MV-4-11 (cell line): Measurements from ENCODE around the gene KANTR.

ENCODE experiments used
- DNase-seq: peaks from one replicate; lab custom pipeline; 2025; lab: John Stamatoyannopoulos, UW

KANTR gene

DNA sequence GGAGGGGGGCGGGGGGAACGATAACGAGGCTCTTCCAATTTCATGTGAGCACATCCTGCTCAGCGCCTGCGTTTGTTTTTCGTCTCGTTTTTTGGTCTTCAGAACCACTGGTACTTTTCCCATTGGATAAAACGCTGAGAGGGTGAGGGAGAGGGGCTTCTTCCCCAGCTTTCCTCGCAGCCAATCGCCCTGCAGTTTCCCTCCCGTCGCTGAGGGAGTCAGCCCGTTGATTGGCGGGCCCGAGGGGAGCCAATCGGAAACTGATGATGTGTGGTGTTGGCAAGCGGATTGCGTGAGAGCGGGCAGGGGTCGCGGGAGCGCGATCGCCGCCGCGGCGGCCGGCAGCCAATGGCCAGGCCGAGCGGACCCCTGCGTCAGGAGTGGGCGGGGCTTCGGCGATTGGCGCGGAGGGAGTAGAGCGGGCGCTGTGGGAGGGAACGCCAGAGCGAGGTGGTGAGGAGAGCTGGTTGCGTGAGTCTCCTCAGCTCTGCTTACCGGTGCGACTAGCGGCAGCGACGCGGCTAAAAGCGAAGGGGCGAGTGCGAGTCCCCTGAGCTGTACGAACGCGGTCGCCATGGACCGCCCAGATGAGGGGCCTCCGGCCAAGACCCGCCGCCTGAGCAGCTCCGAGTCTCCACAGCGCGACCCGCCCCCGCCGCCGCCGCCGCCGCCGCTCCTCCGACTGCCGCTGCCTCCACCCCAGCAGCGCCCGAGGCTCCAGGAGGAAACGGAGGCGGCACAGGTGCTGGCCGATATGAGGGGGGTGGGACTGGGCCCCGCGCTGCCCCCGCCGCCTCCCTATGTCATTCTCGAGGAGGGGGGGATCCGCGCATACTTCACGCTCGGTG is 11.8 kb upstream of the KANTR start, which contains the start of gene TSPYL2:
Gene TSPYL2, plus strand, starts transcription at position 443 of the 848 bp plus-strand sequence. Its CDS starts 132 bp downstream, at position 575.
- DNase-seq = peak; percentile 88

DNA sequence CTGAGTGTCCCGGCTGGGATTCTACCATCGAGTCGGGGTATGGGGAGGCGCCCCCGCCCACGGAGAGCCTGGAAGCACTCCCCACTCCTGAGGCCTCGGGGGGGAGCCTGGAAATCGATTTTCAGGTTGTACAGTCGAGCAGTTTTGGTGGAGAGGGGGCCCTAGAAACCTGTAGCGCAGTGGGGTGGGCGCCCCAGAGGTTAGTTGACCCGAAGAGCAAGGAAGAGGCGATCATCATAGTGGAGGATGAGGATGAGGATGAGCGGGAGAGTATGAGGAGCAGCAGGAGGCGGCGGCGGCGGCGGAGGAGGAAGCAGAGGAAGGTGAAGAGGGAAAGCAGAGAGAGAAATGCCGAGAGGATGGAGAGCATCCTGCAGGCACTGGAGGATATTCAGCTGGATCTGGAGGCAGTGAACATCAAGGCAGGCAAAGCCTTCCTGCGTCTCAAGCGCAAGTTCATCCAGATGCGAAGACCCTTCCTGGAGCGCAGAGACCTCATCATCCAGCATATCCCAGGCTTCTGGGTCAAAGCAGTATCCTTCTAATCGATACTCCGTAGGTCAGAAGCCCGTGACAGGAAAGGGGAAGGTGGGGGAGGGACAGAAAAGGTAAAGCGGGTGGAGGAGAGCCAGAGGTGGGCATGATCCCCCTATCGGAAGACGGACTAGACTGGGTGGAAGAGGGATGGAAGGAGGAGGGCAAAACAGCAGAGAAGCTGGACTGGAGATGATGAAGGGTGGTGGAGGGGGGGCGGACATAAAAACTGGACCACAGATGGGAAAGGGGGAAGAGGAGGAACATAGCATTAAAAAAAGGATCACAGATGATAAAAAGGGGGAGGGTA is 10.9 kb upstream of the KANTR start:
- DNase-seq = no peak

DNA sequence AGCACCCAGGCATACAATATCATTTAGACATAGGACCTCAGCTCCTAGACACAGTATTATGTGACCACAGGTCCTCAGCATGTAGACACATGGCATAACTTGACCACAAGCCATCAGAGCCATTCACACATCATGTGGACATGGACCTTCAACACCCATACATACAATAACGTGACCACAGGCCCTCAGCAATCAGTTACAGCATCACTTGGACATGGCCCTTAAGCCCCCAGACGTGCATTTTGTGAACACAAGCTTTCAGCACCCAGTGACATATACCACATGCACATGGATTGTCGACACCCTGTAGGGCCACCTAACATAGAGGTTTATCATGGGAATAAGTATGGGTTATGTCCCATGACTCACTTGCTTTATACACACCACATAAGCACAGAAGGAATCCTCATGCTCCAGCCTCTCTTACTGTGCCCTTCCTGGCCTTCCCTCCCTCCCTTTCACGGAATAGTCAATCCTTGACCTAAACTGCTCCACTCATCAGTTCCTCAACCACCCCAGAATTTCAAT is 9.8 kb upstream of the KANTR start:
- no peak for DNase-seq

DNA sequence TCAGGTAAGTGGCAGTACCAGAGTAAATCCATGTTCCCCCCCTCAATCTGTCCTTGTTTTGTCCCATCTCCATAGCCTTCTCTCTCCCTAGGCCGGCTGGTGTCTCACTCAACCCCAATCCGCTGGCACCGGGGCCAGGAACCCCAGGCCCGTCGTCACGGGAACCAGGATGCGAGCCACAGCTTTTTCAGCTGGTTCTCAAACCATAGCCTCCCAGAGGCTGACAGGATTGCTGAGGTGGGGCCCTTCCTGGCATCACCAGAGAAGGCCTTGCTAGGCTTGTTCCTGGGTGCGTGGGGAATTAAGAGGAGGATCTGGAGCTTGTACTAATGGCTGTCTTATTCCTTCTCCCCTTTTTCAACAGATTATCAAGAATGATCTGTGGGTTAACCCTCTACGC is 9.1 kb upstream of the KANTR start:
- DNase-seq = no peak

DNA sequence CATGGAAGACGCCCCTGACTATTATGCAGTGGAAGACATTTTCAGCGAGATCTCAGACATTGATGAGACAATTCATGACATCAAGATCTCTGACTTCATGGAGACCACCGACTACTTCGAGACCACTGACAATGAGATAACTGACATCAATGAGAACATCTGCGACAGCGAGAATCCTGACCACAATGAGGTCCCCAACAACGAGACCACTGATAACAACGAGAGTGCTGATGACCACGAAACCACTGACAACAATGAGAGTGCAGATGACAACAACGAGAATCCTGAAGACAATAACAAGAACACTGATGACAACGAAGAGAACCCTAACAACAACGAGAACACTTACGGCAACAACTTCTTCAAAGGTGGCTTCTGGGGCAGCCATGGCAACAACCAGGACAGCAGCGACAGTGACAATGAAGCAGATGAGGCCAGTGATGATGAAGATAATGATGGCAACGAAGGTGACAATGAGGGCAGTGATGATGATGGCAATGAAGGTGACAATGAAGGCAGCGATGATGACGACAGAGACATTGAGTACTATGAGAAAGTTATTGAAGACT is 8.2 kb upstream of the KANTR start:
- DNase-seq = no peak

DNA sequence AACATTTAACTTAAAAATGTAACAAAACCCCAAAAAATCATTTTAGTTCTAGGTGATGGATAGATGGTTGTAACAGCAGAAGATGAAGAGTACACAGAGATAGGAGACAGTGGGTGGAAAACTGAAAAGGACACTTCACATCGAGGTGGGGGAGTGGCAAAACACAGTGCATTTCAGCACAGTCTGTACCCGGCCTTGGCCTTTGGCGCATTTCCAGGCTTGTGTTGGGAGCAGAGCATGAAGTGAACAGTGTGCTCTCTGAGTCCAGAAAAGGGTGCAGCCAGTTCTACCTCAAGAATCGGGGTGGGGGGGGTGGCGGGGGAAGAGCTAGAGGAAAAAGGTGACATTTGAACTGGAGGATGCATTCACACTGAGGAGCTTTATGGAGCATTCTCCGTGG is 7.5 kb upstream of the KANTR start:
- no peak for DNase-seq

DNA sequence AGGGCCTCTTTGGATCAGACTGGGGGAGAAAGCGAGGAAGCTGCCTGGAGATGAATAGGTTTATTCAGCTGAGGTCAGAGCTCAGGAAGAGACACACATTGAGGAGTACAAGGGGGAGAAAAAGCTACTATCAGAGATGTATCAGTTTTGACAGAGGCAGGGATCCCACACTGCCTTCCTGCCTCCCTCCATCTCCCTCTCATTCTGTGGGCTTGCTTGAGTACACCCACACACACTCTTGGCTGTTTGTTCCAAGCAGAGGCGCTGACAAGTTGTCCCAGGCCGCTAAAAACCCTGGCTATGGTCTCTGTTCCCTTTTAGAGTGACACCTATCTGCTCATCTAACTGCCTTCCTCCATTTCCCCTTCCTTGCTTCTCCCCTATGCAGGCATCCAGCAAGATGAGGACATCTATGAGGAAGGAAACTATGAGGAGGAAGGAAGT is 6.5 kb upstream of the KANTR start:
- peak; percentile 1 for DNase-seq

DNA sequence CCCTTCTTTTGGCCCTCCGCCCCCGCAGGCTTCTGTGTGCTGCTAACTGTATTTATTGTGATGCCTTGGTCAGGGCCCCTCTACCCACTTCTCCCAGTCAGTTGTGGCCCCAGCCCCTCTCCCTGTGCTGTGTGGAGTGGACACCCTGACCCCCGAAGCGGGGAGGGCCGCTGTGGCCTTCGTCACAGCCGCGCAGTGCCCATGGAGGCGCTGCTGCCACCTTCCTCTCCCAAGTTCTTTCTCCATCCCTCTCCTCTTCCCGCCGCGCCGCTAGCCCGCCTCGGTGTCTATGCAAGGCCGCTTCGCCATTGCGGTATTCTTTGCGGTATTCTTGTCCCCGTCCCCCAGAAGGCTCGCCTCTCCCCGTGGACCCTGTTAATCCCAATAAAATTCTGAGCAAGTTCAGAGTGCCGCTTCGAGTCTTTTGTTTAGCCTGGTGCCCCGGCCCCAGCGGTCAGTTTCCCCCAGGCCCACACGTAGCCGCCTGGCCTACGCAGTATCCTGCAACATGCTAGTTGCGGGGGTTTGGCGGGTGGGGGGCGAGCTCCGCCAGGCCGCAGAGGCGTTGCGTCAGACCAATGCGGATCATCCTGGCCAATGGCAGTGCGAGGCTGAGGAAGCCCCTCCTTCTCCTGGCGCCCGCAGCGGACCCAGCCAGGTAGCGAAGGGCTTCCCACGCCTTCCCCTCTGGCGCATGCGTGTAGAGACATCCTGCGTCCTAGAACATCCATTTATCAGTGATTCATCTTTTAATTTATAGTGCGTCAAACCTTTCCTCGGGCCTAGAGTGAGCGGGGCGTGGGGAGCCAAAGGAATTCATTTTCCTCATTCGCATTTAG is 5.6 kb upstream of the KANTR start:
- no peak for DNase-seq

DNA sequence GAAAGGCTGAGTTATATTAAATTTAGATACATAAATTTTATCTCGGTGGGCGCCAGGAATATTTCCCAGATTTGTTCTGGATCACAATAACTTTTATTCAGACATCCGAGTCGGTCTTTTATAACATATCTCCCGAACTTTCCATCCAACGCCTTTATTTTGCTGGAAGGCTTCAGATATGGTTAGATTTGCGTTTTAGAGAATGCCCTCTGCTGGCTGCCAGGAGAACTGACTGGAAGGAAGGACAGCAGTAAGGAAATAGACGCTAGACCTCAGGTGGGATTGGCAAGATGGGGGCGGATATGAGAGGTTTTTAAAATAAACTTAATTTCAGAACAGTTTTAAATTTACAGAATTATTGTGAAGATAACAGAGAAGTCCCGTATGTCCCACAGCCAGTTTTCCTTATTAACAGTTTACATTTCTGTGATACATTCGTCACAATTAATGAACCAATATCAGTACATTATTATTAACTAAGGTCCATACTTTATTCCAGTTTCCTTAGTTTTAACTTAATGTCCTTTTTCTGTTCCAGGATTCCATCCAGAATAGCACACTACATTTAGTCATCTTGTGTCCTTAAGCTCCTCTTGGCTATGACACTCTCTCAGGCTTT is 4.6 kb upstream of the KANTR start:
- peak; percentile 26 for DNase-seq

DNA sequence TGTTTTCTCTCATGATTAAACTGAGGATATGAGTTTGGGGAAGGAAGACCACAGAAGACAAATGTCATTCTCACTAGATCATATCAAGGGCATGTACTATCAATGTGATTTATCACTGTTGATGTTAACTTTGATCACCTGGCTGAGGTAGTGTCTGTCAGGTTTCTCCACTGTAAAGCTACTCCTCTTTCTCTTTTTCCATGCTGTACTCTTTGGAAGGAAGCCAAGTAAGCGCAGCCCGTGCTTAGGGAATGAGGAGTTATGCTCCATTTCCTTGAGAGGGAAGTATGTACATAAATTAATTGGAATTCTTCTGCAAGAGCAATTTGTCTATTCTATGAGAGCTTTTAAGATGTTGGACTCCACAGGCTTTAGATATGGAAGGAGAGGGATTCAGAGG is 4.0 kb upstream of the KANTR start:
- DNase-seq = no peak

DNA sequence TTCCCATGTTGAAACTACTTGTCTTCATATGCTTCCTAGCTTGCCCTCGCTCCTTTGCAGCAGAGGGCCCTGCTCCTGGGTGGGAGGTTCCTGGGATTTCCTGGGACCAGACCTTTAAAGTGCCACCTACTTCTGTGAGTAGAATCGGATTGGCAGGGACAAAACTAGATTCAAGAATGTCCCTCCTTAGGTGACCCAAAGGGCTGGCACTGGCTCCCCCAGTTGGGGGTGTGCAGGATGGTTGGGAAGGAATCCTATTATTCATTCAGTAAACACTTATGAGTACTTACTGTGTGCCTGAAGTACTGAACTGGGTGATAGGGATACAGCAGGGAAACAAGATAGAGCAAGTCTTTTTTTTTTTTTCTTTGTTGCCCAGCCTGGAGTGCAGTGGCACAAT is 2.6 kb upstream of the KANTR start:
- DNase-seq = no peak

DNA sequence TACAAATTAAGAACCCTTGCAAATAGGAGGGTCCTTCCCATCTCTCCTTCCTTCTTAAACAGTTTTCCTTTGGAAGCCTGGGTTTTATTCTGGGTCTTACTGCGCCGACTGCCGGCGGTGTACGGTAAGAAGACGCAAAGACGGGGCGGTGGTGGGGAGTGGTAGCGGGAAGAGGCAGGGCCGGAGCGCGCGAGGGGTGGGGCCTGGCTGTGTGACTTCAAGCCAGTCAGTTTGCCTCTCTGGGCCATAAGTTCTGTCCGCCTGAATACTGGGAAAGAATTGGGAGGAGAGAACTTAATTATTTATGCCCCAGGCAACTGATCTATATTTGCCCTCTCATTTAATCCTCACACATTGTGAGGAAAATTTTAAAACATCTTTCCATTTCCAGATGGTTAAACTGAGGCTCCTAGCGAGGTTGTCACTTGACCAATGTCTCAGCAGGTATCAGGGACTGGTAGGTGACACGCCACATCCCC is 726 bp upstream of the KANTR start:
- DNase-seq = peak; percentile 60

DNA sequence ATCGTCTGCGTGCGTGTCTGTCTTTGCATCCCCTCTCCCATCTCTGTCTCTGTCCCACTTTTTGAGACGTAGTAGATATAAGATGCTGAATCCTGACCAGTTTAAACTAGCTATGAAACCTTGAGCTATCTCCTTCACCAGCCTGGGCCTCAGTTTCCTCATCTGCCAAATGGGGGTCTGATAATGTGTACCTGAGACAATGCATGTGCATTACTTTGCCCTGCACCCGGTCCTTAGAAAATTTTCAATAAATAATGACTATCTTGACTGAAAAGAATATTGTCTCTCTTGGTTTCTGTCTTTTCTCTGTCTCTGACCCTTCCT is 602 bp downstream of the KANTR start:
- DNase-seq = no peak

DNA sequence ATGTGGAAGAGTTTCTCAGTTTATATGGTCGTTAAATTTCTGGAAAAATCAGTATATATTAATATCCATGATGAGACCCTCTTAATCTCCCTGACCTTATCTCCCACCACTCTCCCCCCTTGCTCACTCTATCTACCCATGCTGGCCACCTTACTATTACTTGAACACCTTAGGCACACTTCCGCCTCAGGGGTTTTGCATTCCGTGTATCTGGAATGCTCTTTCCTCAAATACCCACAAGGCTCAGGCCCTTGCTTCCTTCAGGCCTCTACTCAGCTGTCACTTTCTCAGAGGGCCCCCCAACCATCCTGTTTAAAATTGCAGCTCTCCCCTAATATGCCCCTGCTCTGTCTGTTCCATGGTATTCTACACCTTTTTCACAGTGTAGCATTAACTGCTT is 1.9 kb downstream of the KANTR start:
- DNase-seq = no peak

DNA sequence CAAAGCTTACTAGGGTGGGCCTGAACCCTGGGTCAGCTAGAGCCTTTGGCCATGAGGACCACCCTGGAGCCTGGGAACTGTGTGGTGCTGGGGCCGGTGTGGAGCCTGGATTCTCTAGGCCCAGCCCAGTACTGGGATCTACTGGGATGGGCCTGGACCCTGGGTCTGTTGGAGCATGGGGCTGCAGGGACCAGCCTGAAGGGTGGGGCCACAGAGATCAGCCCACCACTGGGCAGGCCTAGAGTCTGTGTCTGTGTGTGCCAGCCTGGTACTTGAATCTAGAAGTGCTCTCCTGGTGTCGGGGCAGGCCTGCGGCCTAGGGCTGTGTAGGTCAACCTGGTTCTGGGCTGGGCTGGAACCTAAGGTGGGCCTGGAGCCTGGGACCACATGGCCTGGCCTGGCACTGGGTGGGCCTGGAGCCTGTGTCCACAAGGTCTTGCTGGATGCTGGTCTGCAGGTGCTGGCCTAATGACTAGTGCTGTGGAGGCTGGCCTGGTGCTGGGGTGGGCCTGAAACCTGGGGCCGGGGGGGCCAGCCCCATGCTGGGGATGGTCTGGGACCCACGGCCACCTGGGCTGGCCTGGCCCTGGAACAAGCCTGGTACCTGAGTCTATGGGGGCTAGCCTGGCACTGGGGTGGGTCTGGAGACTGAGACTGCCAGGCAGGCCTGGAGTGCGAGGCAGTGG is 21.1 kb downstream of the KANTR start:
- no peak for DNase-seq

DNA sequence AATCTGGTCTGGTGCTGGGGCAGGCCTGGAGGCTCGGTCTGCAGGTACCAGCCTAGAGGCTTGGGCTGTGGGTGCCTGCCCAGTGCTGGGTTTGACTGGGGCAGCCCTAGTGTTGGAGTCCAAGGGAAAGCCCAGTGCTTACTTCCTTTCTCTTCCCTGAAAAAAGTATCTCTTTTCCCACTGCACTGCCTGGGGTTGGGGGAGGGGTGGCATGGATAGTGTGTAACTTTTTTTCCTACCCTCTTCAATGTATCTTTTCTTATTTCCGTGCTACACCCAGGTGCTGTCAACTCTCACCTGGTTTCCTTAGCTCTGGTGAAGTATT is 21.6 kb downstream of the KANTR start:
- no peak for DNase-seq

DNA sequence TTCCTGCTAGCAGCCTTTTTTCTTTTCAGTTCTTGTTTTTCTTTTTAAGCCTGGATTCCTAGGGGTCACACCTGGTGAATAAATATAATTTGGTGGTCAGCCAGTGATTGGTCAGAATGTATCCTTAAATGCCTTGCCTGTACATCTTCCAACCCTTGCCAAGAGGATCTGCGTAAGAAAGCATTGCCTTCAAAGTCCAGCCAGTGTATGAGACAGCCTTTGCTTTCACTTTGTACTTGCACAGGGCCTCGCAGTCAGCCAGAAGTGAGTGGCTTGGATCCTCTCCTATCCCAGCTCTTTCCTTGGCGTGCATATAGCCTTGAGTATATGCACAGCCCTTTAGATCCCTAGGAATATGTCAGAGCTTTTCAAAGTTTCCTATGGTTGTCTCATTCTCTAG is 22.2 kb downstream of the KANTR start:
- DNase-seq = no peak

DNA sequence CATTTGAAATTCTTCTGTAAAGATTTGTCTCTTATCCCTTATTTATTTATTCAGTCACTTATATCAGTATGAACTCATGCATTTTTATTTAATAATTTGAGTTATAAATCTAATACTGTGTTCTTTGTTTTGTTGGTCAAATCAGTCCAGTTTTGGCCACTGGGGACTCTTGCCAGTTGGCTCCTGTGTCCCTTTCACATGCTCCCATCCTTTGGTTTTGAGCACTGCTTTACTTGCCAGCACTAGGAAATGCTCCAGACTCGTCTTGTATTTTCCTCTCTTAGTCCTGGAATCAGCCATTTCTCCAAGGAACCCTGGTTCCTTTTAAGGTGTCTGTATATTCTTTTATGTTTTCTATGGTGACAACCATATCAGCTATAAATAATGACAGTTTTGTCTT is 28.1 kb downstream of the KANTR start:
- no peak for DNase-seq

DNA sequence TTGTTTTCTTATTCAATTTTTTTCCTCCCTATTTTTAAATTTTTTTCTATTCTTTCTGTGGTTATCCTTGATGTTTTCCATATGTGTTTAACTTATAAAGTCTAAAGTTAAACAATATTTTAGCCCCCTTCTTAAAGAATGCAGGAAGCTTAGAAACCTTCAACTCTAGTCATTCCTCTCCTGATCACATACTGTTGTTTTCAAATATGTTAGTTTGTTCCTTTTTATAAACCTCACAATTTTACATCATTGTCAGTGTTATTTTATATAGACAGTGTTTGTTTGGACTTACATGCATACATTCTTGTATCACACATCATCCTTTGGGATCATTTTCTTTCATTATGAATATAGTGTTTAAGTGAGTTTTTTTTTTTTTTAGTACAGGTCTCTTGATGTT is 31.6 kb downstream of the KANTR start:
- DNase-seq = no peak

DNA sequence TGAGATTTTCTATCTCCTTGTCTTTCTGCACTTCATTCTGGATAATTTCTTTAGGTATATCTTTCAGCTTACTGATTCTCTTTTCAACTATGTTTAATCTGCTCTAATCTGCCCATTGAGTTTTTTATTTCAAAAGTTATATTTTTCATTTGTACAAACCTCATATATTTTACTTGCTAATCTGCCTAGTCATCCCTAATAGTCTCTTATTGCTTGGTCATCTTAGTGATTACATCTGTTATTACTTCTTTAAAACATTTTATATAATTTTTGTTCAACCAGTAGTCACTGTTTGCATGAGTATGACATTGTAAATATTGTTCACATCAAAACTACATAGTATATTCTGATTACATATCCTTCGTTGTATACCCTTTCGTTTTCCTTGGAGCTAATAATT is 32.4 kb downstream of the KANTR start:
- DNase-seq = no peak
